KOPT-K1 (cell line): ENCODE measurements around the gene MECP2.

ENCODE experiments used
- H3K27ac ChIP-seq: fragments of 200-600 bp; sonication (generic); 2 replicates; pipeline ENCODE4 v1.5.1; 2016; ENCODE audit warnings: antibody characterized with exemption, mild to moderate bottlenecking, low read depth, low read length; ENCODE audit not compliant: poor library complexity, severe bottlenecking
- H3K36me3 ChIP-seq: fragments of 200-600 bp; sonication (generic); 2 replicates; pipeline ENCODE4 v1.5.1; 2017; ENCODE audit warnings: antibody characterized with exemption, mild to moderate bottlenecking, low read length, moderate library complexity; ENCODE audit not compliant: insufficient read depth
- H3K9me3 ChIP-seq: fragments of 200-600 bp; sonication (generic); 2 replicates; pipeline ENCODE4 v1.5.1; 2017; ENCODE audit warnings: antibody characterized with exemption, low read length, mild to moderate bottlenecking; ENCODE audit not compliant: insufficient read depth, poor library complexity, severe bottlenecking

The MECP2 gene

GRCh38 chrX:154093965-154094364, 3.6 kb downstream of the MECP2 start:
- H3K9me3 ChIP-seq = no peaks in the 10 kb centered on the region
- H3K27ac ChIP-seq = no peak overlapping the region
- peaks cover 11% of the 10 kb centered on the region; the same call in 1 of the 2 replicates for H3K36me3 ChIP-seq

- Histone ChIP-seq H3K27ac (peak overlapping the region; percentile 25), H3K36me3 (peaks cover 19% of the 10 kb centered on the region), H3K9me3 (no peaks in the 10 kb centered on the region)
These were observed 5.1 kb downstream of the MECP2 start for GRCh38 chrX:154092371-154092770.

- Histone ChIP-seq H3K9me3 (no peaks in the 10 kb centered on the region), H3K36me3 (peaks cover 24% of the 10 kb centered on the region), H3K27ac (no peak overlapping the region)
These were observed 5.8 kb downstream of the MECP2 start for GRCh38 chrX:154091678-154092077.

- H3K9me3 ChIP-seq = no peaks in the 10 kb centered on the region
- H3K27ac ChIP-seq = no peak overlapping the region
- peaks cover 24% of the 10 kb centered on the region for H3K36me3 ChIP-seq
These were observed 6.8 kb downstream of the MECP2 start for GRCh38 chrX:154090731-154091130.

- Histone ChIP-seq H3K9me3 (no peaks in the 10 kb centered on the region), H3K36me3 (peaks cover 41% of the 10 kb centered on the region), H3K27ac (no peak overlapping the region)
These were observed 12.8 kb downstream of the MECP2 start for GRCh38 chrX:154084449-154085300.

GRCh38 chrX:154083126-154083517, 14.4 kb downstream of the MECP2 start:
- Histone ChIP-seq H3K9me3 (no peaks in the 10 kb centered on the region), H3K27ac (no peak overlapping the region), H3K36me3 (peaks cover 52% of the 10 kb centered on the region)

- Histone ChIP-seq H3K27ac (no peak overlapping the region), H3K36me3 (peaks cover 47% of the 10 kb centered on the region), H3K9me3 (no peaks in the 10 kb centered on the region)
These were observed 15.0 kb downstream of the MECP2 start for GRCh38 chrX:154082396-154083125.

- Histone ChIP-seq H3K9me3 (no peaks in the 10 kb centered on the region), H3K36me3 (peaks cover 40% of the 10 kb centered on the region), H3K27ac (no peak overlapping the region)
These were observed 20.4 kb downstream of the MECP2 start for GRCh38 chrX:154077101-154077500.

GRCh38 chrX:154074199-154074598, 23.3 kb downstream of the MECP2 start:
- Histone ChIP-seq H3K27ac (no peak overlapping the region), H3K9me3 (no peaks in the 10 kb centered on the region), H3K36me3 (peaks cover 26% of the 10 kb centered on the region)

GRCh38 chrX:154072192-154072591, 25.3 kb downstream of the MECP2 start:
- no peak overlapping the region for H3K27ac ChIP-seq
- peaks cover 17% of the 10 kb centered on the region for H3K36me3 ChIP-seq
- no peaks in the 10 kb centered on the region for H3K9me3 ChIP-seq

GRCh38 chrX:154068560-154068959, 29.0 kb downstream of the MECP2 start:
- Histone ChIP-seq H3K27ac (no peak overlapping the region), H3K9me3 (no peaks in the 10 kb centered on the region), H3K36me3 (no peaks in the 10 kb centered on the region; the same call in 1 of the 2 replicates)

- H3K36me3 ChIP-seq = 0 out of 2 replicates have a peak, but pooled peaks cover 4% of the 10 kb centered on the region
- no peaks in the 10 kb centered on the region for H3K9me3 ChIP-seq
- no peak overlapping the region for H3K27ac ChIP-seq
These were observed 32.7 kb downstream of the MECP2 start for GRCh38 chrX:154064637-154065435.

- Histone ChIP-seq H3K27ac (no peak overlapping the region), H3K9me3 (no peaks in the 10 kb centered on the region), H3K36me3 (peaks cover 4% of the 10 kb centered on the region; the same call in 1 of the 2 replicates)
These were observed 34.3 kb downstream of the MECP2 start for GRCh38 chrX:154063234-154063633.

GRCh38 chrX:154061801-154062200, 35.7 kb downstream of the MECP2 start:
- Histone ChIP-seq H3K36me3 (peaks cover 4% of the 10 kb centered on the region; the same call in 1 of the 2 replicates), H3K27ac (peak overlapping the region; percentile 13)

GRCh38 chrX:154059729-154060245, 37.7 kb downstream of the MECP2 start:
- Histone ChIP-seq H3K27ac (no peak overlapping the region), H3K9me3 (no peaks in the 10 kb centered on the region), H3K36me3 (peaks cover 14% of the 10 kb centered on the region)

More at GRCh38 chrX:154061801-154062200, 35.7 kb downstream of the MECP2 start:
- H3K9me3 ChIP-seq = no peaks in the 10 kb centered on the region
